ENCODE data around the gene APLP2.

DNA sequence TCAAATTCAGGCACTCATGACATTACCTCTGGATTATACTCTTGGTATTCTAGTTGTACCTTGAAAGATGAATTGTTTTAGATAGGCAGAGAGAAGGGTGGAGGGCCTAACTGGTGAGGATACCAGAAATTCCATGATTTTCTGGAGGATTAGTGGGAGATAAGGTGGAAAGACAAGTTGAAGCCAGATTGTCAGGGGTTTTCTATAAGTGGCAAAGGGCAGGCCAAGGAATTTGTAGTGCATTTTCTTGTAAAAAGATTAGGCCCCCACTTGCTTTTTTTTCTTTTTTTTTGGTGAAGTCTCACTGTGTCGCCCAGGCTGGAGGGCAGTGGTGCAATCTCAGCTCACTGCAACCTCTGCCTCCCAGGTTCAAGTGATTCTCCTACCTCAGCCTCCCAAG, 38.6 kb upstream of the APLP2 start:
- TF ChIP-seq, protein P1, sequence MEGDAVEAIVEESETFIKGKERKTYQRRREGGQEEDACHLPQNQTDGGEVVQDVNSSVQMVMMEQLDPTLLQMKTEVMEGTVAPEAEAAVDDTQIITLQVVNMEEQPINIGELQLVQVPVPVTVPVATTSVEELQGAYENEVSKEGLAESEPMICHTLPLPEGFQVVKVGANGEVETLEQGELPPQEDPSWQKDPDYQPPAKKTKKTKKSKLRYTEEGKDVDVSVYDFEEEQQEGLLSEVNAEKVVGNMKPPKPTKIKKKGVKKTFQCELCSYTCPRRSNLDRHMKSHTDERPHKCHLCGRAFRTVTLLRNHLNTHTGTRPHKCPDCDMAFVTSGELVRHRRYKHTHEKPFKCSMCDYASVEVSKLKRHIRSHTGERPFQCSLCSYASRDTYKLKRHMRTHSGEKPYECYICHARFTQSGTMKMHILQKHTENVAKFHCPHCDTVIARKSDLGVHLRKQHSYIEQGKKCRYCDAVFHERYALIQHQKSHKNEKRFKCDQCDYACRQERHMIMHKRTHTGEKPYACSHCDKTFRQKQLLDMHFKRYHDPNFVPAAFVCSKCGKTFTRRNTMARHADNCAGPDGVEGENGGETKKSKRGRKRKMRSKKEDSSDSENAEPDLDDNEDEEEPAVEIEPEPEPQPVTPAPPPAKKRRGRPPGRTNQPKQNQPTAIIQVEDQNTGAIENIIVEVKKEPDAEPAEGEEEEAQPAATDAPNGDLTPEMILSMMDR (IDR thresholded peaks at IDR 0.05; ENCODE audit: low read depth, low read length), result no peak
- TF ChIP-seq EZH2phosphoT487 (IDR thresholded peaks at IDR 0.05; ENCODE audit: low read depth), result no peak

All from OCI-LY3 (cell line).